Osteocyte (in vitro differentiated cells): ENCODE results near the gene NDUFA11. TPM values are rescaled to one million over a fixed set of nuclear protein-coding genes. Genes with fewer than 3 reads are reported as not detected.

Experiments
- DNase-seq: peaks from one replicate; pipeline ENCODE4 v3.0.0; 2021; ENCODE audit warnings: mixed read lengths; ENCODE audit not compliant: unreplicated experiment; ENCODE audit errors: extremely low spot score
- H3K27ac Mint-ChIP-seq: one replicate; pipeline ENCODE4 v1.8.0; 2021; ENCODE audit warnings: mild to moderate bottlenecking, mixed read lengths; ENCODE audit not compliant: unreplicated experiment
- H3K27me3 Mint-ChIP-seq: one replicate; pipeline ENCODE4 v1.8.0; 2021; ENCODE audit warnings: mixed read lengths; ENCODE audit not compliant: unreplicated experiment
- H3K36me3 Mint-ChIP-seq: one replicate; pipeline ENCODE4 v1.8.0; 2021; ENCODE audit warnings: mixed read lengths; ENCODE audit not compliant: unreplicated experiment
- H3K4me1 Mint-ChIP-seq: one replicate; pipeline ENCODE4 v1.8.0; 2021; ENCODE audit warnings: mixed read lengths; ENCODE audit not compliant: unreplicated experiment
- H3K4me3 Mint-ChIP-seq: one replicate; pipeline ENCODE4 v1.8.0; 2021; ENCODE audit warnings: mild to moderate bottlenecking, moderate library complexity, mixed read lengths; ENCODE audit not compliant: unreplicated experiment
- H3K9me3 Mint-ChIP-seq: one replicate; pipeline ENCODE4 v1.8.0; 2021; ENCODE audit warnings: mixed read lengths; ENCODE audit not compliant: unreplicated experiment
- long read RNA-seq: library from polyadenylated mRNA; unstranded; transcript quantifications from one replicate; pipeline ENCODE4 v2.0.0, GENCODE V29; 2021
- total RNA-seq: library from RNA; stranded (reverse); gene quantifications from 2 replicates; pipeline ENCODE4 v1.2.1, GENCODE V29; 2021
- TF ChIP-seq, protein P1 (sequence below): fragments of 200-600 bp; sonication (generic); IDR thresholded peaks from 2 replicates; pipeline ENCODE4 v1.5.0; 2021; ENCODE audit warnings: antibody characterized with exemption, mild to moderate bottlenecking, moderate library complexity

The NDUFA11 gene
- total RNA-seq, result 253 and 259 TPM in 2 replicates
- long read RNA-seq, transcript NDUFA11-201 (4 exons, 539 nt), result major isoform, 56 of 56 reads
- long read RNA-seq, partial matches to known transcripts, result 0 of 56 reads
- long read RNA-seq, other reads (novel, unspliced or antisense), result 0 of 56 reads

DNA sequence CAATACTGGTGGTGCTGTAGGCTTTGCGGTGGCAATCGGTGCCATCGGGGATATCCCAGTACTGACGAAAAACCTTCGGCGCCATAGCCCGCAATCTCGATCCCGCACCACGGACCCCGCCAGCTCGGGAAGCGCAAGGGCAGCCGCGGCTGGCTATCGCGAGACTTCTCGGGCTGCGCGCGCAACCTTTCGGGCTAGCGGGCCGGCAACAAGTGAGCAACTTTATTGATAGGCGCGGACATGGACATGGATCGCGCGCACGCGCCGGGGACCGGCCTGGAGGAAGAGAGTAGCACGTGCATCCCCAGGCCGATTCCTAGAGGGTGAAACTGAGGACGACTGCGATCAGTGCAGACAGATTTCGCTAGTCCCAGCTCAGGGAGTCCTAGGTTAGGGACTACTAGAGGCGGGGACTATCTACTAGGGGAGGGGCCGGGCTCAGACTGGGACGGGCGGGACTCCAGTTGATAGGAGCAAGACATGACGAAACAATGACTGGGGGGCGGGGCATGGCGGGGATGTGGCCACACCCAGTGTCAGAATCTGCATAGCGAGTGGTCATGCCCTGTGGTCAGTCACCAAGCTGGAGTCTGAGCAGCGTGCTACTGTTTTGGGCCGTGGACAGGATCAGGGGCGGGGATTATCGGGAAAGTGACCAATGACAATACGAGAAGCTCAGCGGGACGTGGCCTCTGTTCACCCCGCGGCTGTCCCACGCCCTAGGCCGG lies at the start of gene NDUFA11:
TSS of gene NDUFA11 (minus strand) at position 167 of the 728 bp plus-strand sequence. CDS start at position 85, 82 bp downstream.
- peak; percentile 99 for DNase-seq
- Mint-ChIP-seq H3K9me3 (no peaks in the 10 kb centered on the region), H3K4me1 (peaks cover 23% of the 10 kb centered on the region), H3K4me3 (peak within 1 kb of the TSS; percentile 94), H3K27ac (peak within 1 kb of the TSS; percentile 99), H3K27me3 (no peaks in the 10 kb centered on the region), H3K36me3 (peaks cover 7% of the 10 kb centered on the region)
- TF ChIP-seq, protein P1, sequence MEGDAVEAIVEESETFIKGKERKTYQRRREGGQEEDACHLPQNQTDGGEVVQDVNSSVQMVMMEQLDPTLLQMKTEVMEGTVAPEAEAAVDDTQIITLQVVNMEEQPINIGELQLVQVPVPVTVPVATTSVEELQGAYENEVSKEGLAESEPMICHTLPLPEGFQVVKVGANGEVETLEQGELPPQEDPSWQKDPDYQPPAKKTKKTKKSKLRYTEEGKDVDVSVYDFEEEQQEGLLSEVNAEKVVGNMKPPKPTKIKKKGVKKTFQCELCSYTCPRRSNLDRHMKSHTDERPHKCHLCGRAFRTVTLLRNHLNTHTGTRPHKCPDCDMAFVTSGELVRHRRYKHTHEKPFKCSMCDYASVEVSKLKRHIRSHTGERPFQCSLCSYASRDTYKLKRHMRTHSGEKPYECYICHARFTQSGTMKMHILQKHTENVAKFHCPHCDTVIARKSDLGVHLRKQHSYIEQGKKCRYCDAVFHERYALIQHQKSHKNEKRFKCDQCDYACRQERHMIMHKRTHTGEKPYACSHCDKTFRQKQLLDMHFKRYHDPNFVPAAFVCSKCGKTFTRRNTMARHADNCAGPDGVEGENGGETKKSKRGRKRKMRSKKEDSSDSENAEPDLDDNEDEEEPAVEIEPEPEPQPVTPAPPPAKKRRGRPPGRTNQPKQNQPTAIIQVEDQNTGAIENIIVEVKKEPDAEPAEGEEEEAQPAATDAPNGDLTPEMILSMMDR, result no peak

DNA sequence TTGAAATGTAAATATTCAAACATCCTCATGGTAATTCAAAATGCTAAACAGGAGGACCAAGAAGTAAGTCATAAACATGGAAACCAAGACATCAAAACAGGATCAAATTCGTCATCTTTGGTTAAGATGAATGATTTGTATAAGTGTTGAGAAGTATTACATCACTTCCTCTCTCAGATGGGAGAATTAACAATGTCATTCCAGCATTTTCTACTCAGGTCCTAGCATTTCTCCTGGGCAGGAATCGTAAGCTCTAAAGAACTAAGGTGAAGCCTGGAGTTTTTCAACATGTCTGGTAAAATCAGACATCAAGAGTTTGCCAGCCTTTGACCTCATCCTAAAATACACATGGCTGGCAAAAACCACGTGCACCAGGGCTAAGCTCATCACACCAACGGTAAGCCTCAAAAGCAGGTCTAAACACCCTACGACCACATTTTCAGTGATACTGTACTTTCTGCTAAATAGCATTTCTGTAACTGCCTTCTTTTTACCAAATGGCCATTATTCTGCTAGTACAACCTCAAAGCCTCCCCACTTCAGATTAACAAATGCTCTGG lies 49.5 kb upstream of the NDUFA11 start:
- TF ChIP-seq, protein P1, result no peak
- Mint-ChIP-seq H3K27ac (peak overlapping the region; percentile 87), H3K4me3 (no peak overlapping the region)

DNA sequence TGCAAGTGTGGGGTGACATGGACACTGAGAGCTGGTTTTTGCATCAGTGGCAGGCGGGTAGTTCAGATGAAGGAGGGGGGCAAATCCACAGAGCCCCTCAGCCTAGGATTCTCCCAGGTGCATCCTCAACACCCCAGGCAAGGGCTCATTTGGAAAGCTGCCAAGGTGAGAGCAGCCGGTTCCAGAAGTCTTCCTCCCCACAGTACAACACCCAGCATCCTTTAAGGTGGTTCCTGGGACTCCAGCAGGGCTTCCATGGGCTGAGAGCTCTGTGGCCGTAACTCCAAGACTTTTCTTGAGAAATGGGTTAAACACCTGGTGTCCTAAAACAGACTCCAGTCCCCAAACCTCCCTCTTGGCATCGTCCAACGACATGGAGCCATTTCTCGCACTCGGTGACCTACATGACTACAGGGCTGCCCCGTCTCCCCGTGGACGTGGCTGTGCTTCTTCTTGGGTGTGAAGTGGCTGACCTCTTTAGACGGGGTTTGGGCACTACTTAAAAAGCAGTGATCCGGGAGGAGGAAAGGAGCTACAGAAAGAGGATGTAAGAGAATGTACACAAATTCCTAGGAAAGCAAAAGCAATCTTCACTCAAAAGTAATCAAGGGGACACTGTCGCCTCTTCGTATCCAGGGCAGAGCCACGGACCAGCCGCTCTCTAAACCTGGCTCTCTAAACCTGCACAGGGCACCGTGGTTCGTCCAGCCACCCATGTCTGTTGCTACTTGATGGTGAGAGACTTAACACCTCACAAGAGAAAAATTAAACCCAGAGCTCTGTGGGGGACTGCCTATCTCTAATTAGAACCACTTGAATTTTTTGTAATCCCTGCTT lies 48.8 kb upstream of the NDUFA11 start:
- H3K27ac Mint-ChIP-seq, result peak overlapping the region; percentile 87

More for the DNA sequence above, 49.5 kb upstream of the NDUFA11 start:
- Mint-ChIP-seq H3K4me1 (peaks cover 75% of the 10 kb centered on the region), H3K36me3 (peaks cover 7% of the 10 kb centered on the region), H3K9me3 (no peaks in the 10 kb centered on the region), H3K27me3 (no peaks in the 10 kb centered on the region)
- DNase-seq, result no peak

DNA sequence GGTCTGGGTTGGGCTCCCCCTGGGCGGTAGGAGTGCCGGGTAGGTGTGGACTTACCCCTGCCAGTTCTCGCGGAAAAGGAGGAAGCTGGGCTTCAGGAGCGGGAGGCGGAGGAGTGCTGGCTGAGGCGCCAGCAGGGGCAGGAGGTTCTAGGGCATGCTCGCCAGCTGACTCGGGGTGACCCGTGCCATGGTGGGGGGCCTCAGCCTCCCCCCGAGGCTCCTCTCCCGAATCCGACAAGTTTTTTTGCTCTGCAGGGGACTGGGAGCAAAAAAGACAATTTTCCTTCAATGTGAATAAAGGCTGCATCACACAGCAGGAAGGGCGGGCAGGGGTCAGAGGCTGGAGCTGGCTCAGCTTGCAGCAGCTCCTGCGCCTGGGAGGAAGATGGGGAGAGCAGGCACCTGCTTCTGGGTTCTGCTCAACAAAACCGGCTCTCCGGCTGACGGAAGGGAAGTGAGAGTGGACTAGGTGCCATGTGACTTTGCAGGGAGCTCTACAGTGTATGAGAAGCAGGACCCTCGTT lies 47.8 kb upstream of the NDUFA11 start:
- TF ChIP-seq, protein P1, result no peak
- Mint-ChIP-seq H3K36me3 (peaks cover 10% of the 10 kb centered on the region), H3K4me3 (no peak overlapping the region), H3K27me3 (no peaks in the 10 kb centered on the region), H3K9me3 (no peaks in the 10 kb centered on the region), H3K27ac (peak overlapping the region; percentile 39), H3K4me1 (peaks cover 75% of the 10 kb centered on the region)
- DNase-seq, result no peak

More for the DNA sequence above, 48.8 kb upstream of the NDUFA11 start:
- H3K9me3 Mint-ChIP-seq, result no peaks in the 10 kb centered on the region
- TF ChIP-seq, protein P1, result no peak
- H3K36me3 Mint-ChIP-seq, result peaks cover 10% of the 10 kb centered on the region
- peaks cover 74% of the 10 kb centered on the region for H3K4me1 Mint-ChIP-seq
- H3K4me3 Mint-ChIP-seq, result no peak overlapping the region
- no peaks in the 10 kb centered on the region for H3K27me3 Mint-ChIP-seq
- DNase-seq, result no peak
